Measurements from ENCODE around the gene PRG3.
"Not testable (repeated sequence)": the region's sequence is repeated elsewhere in the genome, so short reads cannot be mapped to it uniquely, and the experiment has no call there.

PRG3 gene

GRCh38 chr11:57357856-57358255 is 23.1 kb downstream of the PRG3 start:
- no peak for DNase-seq

- no peak for DNase-seq
Observed at GRCh38 chr11:57357310-57357709, 23.6 kb downstream of the PRG3 start.

GRCh38 chr11:57356268-57356667 is 24.7 kb downstream of the PRG3 start:
- no peak for DNase-seq

GRCh38 chr11:57354699-57355098 is 26.3 kb downstream of the PRG3 start:
- peak; percentile 76 for DNase-seq

GRCh38 chr11:57353852-57354251 is 27.1 kb downstream of the PRG3 start:
- DNase-seq: no peak

- no peak for DNase-seq
Observed at GRCh38 chr11:57353446-57353845, 27.5 kb downstream of the PRG3 start.

- no peak for DNase-seq
Observed at GRCh38 chr11:57353036-57353435, 27.9 kb downstream of the PRG3 start.

GRCh38 chr11:57349491-57350274 is 31.3 kb downstream of the PRG3 start:
- DNase-seq: no peak

- DNase-seq: no peak
Observed at GRCh38 chr11:57348636-57349313, 32.2 kb downstream of the PRG3 start.

GRCh38 chr11:57348052-57348451 is 32.9 kb downstream of the PRG3 start:
- DNase-seq: no peak

GRCh38 chr11:57347336-57347735 is 33.6 kb downstream of the PRG3 start:
- DNase-seq: no peak

- DNase-seq: peak; percentile 30
Observed at GRCh38 chr11:57345555-57346211, 35.3 kb downstream of the PRG3 start.

GRCh38 chr11:57344826-57345225 is 36.1 kb downstream of the PRG3 start:
- DNase-seq: no peak

GRCh38 chr11:57343825-57344224 is 37.1 kb downstream of the PRG3 start:
- DNase-seq: no peak

- no peak for DNase-seq
Observed at GRCh38 chr11:57342702-57343101, 38.2 kb downstream of the PRG3 start.

GRCh38 chr11:57341250-57341808 is 39.6 kb downstream of the PRG3 start:
- no peak for DNase-seq

- no peak for DNase-seq
Observed at GRCh38 chr11:57340039-57340615, 40.8 kb downstream of the PRG3 start.

GRCh38 chr11:57339328-57339727 is 41.6 kb downstream of the PRG3 start:
- DNase-seq: no peak

- no peak for DNase-seq
Observed at GRCh38 chr11:57338142-57338541, 42.8 kb downstream of the PRG3 start, which contains the start of gene P2RX3. TSS of gene P2RX3 (plus strand) at chr11:57338352. CDS start at chr11:57338551, 199 bp downstream.

GRCh38 chr11:57336856-57337255 is 44.1 kb downstream of the PRG3 start:
- DNase-seq: not testable (repeated sequence)

GRCh38 chr11:57336111-57336666 is 44.8 kb downstream of the PRG3 start:
- DNase-seq: no peak

GRCh38 chr11:57335343-57336110 is 45.4 kb downstream of the PRG3 start, which contains the start of gene SSRP1:
TSS of gene SSRP1 (minus strand) at chr11:57335892. CDS start at chr11:57335121, 771 bp downstream.
- peak; percentile 79 for DNase-seq

All from GDM1 (cell line).